Upper lobe of right lung (tissue), 1 donor: ENCODE measurements around the gene CAMSAP1. TPM values are rescaled to one million over a fixed set of nuclear protein-coding genes. Genes with fewer than 3 reads are reported as not detected.
"Not testable (repeated sequence)": the region's sequence is repeated elsewhere in the genome, so short reads cannot be mapped to it uniquely, and the experiment has no call there.

Source experiments
- ATAC-seq: fragments of 200-7000 bp; cut with Tn5 transposase; one replicate; pipeline ENCODE4 v1.9.1; 2020; ENCODE audit warnings: mild to moderate bottlenecking, moderate library complexity
- DNase-seq: peaks from one replicate; pipeline ENCODE4 v3.0.0-alpha.2; 2020
- H3K27ac ChIP-seq: fragments of 200-600 bp; one replicate; pipeline ENCODE4 v1.8.0; 2022
- H3K27me3 ChIP-seq: fragments of 200-600 bp; one replicate; pipeline ENCODE4 v1.8.0; 2022; ENCODE audit warnings: mild to moderate bottlenecking
- H3K36me3 ChIP-seq: fragments of 200-600 bp; one replicate; pipeline ENCODE4 v1.8.0; 2022
- H3K4me1 ChIP-seq: fragments of 200-600 bp; one replicate; pipeline ENCODE4 v1.8.0; 2022
- H3K4me3 ChIP-seq: fragments of 200-600 bp; one replicate; pipeline ENCODE4 v1.8.0; 2022; ENCODE audit warnings: mild to moderate bottlenecking
- H3K9me3 ChIP-seq: fragments of 200-600 bp; one replicate; pipeline ENCODE4 v1.8.0; 2022
- CTCF ChIP-seq: fragments of 200-600 bp; IDR thresholded peaks from one replicate; pipeline ENCODE4 v1.8.0; 2022; ENCODE audit warnings: antibody characterized with exemption
- intact Hi-C: fragments of 100-400 bp; cut with DNase I; formaldehyde crosslinking; loops from one replicate; pipeline ENCODE4 v1.11.0; 2022
- total RNA-seq: library from RNA; stranded (reverse); fragmentation: NEBNext Ultra II Directional; extraction: Animal tissue kit (Norgen Biotek cat#: 25700); gene quantifications from one replicate; pipeline ENCODE4 v1.2.1, GENCODE V29; 2021
- donor health status: DM: no; HTN: yes; CAD: no; lungs with severe emphysema.

Gene CAMSAP1
- total RNA-seq, 1 donor from 2014 or later = 26.5 TPM

DNA sequence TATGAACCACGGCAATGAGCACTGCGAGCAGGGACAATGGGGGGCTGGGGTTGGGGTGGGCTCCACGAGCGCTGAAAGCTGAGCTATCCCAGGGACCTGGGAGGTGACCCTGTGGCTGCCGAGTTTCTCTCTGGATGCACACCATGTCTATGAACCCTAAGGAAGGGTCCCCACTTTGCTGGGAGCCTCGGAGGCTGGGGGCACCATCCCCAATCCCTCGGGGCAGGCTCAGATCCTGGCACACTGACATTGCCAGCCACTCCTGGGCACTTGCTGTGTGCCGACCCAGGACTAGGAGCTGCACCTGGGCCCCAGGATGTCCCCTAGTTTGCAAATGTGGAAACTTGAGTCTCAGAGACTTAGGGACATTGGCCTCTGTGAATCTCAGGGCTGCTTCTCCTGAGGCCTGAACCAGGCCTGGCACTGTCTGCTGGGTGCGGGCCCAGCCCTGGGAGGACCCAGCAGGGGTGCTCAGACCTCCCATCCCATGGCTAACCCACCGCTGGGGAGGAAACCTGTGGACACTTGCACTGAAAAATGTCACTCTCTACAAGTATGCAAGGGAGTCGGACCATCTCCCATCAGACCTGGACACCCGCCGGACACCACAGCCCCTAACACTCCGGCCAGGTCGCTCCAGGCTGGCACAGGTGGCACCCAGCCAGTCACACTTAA is 13.0 kb upstream of the CAMSAP1 start:
- TF ChIP-seq CTCF = no peak
- intact Hi-C loops = no loop called here
- ATAC-seq (no peak), DNase-seq (peak; percentile 45)
- no peaks in the 10 kb centered on the region for H3K36me3 ChIP-seq
- H3K4me1 ChIP-seq = no peaks in the 10 kb centered on the region
- no peak overlapping the region for H3K27ac ChIP-seq
- no peaks in the 10 kb centered on the region for H3K27me3 ChIP-seq
- H3K9me3 ChIP-seq = peaks cover 6% of the 10 kb centered on the region
- no peak overlapping the region for H3K4me3 ChIP-seq

- Histone ChIP-seq H3K27ac (no peak overlapping the region), H3K36me3 (no peaks in the 10 kb centered on the region), H3K9me3 (peaks cover 12% of the 10 kb centered on the region), H3K4me3 (no peak overlapping the region), H3K4me1 (no peaks in the 10 kb centered on the region), H3K27me3 (no peaks in the 10 kb centered on the region)
- intact Hi-C loops = no loop called here
- ATAC-seq (peak; percentile 29), DNase-seq (peak; percentile 52)
- no peak for TF ChIP-seq CTCF
Observed at GRCh38 chr9:135919318-135919890, 12.1 kb upstream of the CAMSAP1 start.

- H3K9me3 ChIP-seq = peaks cover 12% of the 10 kb centered on the region
- DNase-seq = peak; percentile 3
- ATAC-seq, H3K27ac ChIP-seq, intact Hi-C loops, H3K4me3 ChIP-seq, H3K36me3 ChIP-seq, H3K27me3 ChIP-seq, H3K4me1 ChIP-seq: not testable (repeated sequence)
Observed at GRCh38 chr9:135916227-135916626, 8.9 kb upstream of the CAMSAP1 start.

DNA sequence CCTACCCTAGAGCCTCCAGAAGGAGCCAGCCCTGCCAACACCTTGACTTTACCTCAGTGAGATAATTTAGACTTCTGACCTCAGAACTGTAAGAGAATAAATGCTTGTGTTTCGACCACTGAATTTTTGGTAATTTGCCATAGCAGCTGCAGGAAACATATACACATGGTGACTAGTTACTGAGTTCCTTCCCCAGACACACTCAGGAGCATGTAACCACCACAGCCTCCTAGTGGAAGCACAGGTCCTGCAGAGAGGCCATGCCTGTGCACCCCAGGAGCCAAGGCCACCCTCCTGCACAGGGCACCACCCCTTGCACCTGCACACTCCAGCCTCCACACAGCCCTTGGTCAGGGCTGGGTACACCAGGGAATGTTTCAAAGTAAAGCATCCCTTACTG is 7.6 kb upstream of the CAMSAP1 start:
- Histone ChIP-seq H3K9me3 (peaks cover 12% of the 10 kb centered on the region), H3K4me1 (no peaks in the 10 kb centered on the region), H3K27ac (no peak overlapping the region), H3K4me3 (no peak overlapping the region), H3K27me3 (no peaks in the 10 kb centered on the region), H3K36me3 (peaks cover 6% of the 10 kb centered on the region)
- intact Hi-C loops = no loop called here
- ATAC-seq = no peak
- no peak for TF ChIP-seq CTCF
- peak; percentile 29 for DNase-seq

DNA sequence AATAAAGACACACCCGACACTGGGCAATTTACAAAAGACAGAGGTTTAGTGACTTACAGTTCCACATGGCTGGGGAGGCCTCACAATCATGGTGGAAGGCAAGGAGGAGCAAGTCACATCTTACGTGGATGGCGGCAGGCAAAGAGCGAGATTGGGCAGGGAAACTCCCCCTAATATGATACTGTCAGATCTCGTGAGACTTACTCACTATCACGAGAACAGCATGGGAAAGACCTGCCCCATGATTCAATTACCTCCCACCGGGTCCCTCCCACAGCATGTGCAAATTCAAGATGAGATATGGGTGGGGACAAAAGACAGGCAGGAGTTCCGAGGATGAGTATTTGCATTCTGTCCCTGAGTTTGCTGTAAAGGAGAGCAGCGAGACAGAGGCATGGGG is 3.9 kb upstream of the CAMSAP1 start:
- ATAC-seq, H3K27me3 ChIP-seq, H3K36me3 ChIP-seq, intact Hi-C loops, H3K4me3 ChIP-seq, H3K27ac ChIP-seq, H3K9me3 ChIP-seq: not testable (repeated sequence)
- H3K4me1 ChIP-seq = peaks cover 17% of the 10 kb centered on the region
- peak; percentile 45 for DNase-seq

DNA sequence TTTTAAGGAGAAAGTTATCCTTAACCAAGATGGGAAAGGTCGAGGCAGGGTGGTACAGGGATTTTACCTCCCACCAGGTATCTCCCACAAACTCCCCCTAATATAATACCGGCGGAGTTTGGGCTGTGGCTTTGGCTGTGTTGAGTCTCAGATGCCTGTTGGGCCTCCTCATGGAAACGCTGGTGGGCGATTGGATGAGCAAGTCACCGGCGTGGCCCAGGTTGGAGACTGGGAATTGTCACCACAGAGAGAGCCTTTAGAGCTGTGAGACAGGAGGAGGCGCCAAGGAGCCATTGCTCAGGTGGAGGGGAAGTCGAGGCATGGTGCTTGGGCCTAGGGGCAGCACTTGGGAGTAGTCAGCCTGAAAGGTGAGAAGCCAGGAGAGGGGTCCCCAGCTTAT is 3.4 kb upstream of the CAMSAP1 start:
- Histone ChIP-seq H3K9me3 (peaks cover 7% of the 10 kb centered on the region), H3K4me3 (no peak overlapping the region), H3K27ac (no peak overlapping the region), H3K27me3 (no peaks in the 10 kb centered on the region), H3K36me3 (peaks cover 6% of the 10 kb centered on the region), H3K4me1 (peaks cover 22% of the 10 kb centered on the region)
- TF ChIP-seq CTCF = no peak
- intact Hi-C loops = no loop called here
- ATAC-seq = no peak
- DNase-seq = peak; percentile 48
